ENCODE data around the gene UBR4.

UBR4 gene

GRCh38 chr1:19072285-19072981 lies 137.6 kb downstream of the UBR4 start:
- DNase-seq (ENCODE audit: low spot score): no peak

DNA sequence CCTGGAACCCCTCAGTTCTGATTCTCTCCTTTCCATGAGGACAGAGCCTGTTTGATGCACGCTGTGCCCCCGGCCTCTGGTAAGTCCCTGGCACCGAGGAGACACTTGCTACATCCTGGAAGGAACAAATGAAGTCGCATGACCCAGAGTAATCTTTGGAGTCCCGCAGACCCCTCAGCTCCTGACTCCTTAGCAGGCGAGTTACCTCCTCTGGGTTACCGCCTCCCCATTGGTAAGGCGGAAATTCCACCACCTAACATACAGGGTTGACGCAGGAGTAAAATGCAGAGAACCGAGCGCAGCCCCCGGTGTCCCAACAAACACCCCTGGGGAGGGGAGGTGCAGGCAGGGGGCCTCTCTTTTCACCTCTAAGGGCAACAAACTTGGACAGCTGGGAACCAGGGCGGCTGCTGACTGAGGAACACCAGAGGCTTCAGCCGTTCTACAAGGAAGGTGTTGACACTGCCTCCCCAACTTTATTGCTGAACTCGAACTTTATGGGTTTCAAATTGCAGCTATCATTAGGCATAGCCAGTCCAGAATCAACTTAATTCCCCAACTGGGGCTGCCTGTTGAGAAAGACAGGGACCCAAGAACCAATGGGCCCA lies 138.3 kb downstream of the UBR4 start:
- no peak for DNase-seq (ENCODE audit: low spot score)

DNA sequence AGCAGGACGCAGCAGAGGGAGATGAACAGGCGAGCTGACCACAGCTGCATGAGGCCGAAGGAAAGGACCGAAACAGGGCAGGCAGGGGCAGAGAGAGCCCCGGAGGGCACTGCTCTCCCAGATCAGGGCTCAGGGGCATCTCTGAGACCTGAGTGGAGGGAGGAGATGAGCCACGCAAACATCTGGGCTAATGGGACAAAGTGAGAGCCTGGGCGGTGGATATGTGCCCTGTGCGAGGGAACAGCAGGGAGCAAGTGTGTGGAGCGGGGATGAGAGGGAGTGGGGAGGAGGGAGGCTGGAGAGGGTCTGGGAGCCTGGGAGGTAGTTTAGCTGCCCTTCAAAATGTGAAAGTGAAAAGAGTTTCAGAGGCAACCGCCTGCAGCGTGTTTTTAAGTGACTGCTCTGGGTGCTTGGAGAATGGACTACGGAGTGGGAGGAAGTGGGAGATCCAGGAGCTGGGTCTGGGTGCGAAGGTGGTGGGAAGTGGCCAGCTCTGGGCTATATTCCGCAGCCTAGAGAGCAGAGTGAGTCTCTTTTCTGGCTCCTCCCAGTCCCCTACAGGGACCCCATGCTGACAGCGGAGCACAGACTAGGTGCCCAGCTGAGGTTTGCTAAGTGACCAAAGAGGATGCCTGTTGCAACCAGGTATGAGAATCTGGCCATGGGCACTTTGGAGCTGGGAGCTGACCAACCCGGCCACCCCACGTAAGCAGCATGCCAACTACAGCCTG lies 139.0 kb downstream of the UBR4 start:
- no peak for DNase-seq (ENCODE audit: low spot score)

DNA sequence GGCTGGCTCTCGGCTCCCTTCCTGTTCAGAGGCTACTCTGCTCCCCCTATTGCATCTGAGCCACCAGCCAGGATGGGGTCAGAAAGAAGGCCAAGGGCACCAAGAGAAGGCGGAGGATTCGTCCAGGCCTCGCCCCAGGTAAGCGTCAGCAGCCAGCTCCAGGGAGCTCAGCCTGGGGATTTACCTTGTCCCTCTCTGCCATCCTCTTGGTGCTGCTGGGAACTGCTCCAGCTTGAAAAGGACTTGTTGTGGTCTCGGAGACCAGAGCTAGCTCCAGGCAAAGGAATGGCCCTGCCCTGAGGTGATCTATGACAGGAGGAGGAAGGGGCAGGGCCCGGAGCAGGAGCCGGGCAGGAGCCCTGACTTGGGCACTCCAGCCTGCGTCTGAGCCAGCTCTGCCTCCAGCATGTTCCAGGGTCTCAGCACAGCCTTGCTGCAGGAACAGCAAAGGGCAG lies 139.8 kb downstream of the UBR4 start:
- DNase-seq (ENCODE audit: low spot score): no peak

DNA sequence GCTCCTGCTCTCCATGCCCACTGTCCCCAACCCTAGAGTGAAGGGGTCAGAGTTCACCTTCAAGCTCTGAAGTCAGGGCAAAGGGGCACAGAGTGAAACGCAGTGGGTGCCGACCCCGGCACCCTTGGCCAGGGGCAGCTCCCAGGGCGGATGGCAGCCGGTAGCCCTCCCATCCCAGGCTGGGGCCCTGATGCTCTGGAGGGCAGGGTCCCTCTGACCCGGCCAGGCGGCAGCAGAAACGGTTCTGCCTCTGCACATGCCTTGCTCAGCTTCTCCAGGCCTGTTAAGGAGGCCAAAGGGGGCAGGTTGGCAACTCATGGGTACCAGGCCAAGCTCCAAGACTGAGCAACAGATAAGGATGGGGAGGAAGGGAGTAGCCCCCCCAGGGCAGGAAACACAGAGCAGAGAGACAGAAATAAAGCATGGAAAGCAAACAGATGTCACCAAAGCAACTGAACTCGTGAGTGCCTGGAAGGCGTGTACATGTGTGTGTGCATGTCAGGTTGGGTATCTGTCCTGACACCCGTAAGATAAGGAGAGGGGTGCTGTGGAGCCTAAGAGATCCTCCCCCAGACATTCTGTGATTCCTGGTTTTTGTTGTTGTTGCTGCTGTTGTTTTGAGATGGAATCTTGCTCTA lies 141.3 kb downstream of the UBR4 start:
- no peak for DNase-seq (ENCODE audit: low spot score)

DNA sequence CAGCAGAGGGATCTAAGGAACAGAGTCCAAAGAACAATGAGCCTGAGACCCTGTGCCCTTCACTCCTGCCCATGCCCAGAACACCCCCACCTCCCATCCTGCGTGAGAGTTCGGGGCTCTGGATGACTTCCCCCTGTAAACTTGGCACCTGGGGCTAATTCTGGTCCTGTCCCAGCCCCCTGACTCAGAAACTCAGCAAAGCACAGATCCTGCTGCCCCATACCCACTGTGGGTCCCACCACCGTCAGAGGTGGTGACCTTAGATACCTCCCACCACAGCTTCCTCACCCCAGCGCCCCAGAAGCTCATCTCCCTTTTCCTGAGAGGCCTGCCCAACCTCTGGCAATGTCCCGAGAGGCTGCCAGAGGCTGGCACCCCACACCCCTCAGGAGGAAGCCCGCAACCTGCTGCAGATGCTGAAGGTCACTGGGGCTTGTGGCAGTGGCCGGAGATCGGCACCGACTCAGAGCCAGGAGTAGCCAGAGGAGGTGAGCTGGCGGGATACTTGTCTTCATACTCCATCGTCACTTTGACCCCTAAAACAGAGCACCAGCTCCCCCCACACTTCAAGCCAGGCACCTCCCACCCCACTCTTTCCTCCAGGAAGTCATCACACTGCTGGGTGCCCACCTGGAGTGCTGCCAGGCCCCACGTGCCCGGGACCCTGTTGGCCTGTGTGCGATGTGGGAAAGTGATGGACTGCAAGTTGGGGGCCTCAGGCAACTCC lies 142.0 kb downstream of the UBR4 start:
- no peak for DNase-seq (ENCODE audit: low spot score)

DNA sequence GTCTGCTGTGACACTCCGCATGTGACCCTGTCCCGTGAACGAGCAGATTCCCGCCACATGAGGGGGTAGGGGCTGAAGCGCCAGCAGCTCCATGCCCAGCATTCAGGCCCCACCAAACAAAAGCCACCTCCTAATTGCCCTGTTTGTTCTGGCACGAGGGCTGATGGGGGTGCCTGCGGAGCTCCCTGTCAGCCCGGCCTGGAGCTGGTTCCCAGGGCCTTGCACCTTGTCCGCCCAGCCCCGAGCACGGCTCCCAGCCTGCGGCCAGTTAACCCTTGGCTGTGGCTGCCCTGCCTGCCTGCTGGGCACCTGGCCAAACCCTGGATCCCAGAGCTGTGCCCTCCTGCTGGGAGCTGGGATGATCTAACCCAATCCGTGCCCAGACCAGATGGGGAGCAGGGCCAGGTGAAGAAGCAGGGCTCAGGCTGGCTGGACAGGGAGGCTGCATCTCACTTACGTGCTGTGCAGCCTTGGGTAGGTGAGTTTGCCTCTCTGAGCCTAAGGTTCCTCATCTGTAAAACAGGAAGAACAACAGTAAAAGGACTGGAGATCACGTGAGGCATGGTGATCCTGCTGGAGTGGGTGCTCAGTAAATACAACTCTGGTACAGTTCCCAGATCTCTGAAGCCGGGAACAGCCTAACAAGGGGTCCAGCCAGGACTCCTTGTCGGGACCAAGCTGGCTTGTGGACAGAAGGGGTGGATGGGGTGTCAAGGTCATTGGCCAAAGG lies 142.7 kb downstream of the UBR4 start:
- DNase-seq (ENCODE audit: low spot score): no peak

DNA sequence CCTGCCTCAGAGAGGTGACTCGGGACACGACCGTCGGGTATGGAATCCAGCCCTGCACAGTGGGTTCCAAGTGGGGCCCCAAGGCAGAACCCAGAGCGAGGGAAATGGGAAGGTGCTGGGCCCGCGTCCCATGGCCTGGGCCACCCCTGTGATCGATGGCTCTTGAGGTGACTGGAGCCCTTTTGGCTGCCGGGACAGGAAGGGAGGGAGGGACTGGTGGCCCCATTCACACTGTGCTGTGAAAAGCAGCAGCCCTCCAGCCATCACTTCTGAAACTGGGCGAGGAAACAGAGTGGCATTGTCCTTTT lies 143.2 kb downstream of the UBR4 start:
- DNase-seq (ENCODE audit: low spot score): no peak

- DNase-seq (ENCODE audit: low spot score): no peak
Observed at GRCh38 chr1:19066248-19066873, 143.7 kb downstream of the UBR4 start.

- DNase-seq (ENCODE audit: low spot score): no peak
Observed at GRCh38 chr1:19065526-19066247, 144.4 kb downstream of the UBR4 start.

GRCh38 chr1:19064906-19065450 lies 145.1 kb downstream of the UBR4 start:
- DNase-seq (ENCODE audit: low spot score): no peak

GRCh38 chr1:19063122-19063521 lies 146.9 kb downstream of the UBR4 start:
- DNase-seq (ENCODE audit: low spot score): no peak

- no peak for DNase-seq (ENCODE audit: low spot score)
Observed at GRCh38 chr1:19062258-19063029, 147.6 kb downstream of the UBR4 start.

- DNase-seq (ENCODE audit: low spot score): no peak
Observed at GRCh38 chr1:19061798-19062197, 148.3 kb downstream of the UBR4 start.

- no peak for DNase-seq (ENCODE audit: low spot score)
Observed at GRCh38 chr1:19061343-19061742, 148.7 kb downstream of the UBR4 start.

DNA sequence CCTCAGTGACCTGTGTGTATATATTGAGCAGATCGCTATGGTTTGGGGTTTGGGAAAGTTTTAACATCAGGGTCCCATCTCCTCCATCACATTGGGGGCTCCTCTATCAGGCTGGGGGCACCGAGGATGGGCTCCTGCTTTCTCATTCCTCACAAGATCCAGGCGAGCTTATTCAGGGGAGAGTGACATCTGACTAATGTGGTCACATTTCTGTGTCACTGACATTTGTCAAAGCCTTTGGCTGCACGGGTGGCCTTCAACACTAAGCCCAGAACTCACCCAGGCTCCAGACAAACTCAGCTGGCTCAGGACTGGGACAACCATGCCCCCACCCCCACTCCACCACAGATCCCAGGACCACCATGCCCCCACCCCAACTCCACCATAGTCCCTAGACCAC lies 150.3 kb downstream of the UBR4 start:
- no peak for DNase-seq (ENCODE audit: low spot score)

DNA sequence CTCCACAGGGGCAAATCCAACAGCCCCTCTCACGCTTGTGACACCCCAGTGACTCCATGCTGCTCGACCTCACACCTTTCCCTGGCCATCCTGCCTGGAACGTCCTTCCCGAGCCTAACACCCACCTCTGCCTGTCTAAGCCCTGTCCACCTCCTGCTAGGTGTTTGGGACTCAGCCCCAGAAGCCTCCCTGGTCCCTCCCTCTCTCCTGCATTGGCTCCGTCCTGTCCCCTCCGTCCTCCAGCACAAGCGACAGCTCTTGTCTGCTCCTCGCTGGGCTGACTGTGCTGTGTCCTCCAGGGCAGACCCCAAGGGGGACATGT lies 151.6 kb downstream of the UBR4 start:
- DNase-seq (ENCODE audit: low spot score): no peak

GRCh38 chr1:19057784-19058475 lies 152.1 kb downstream of the UBR4 start:
- DNase-seq (ENCODE audit: low spot score): no peak

Measured in AG20443 (cell line).